GM19099 (cell line): ENCODE results near the gene PHKA2.

ENCODE experiments used
- POLR2A ChIP-seq: IDR thresholded peaks from 3 replicates; pipeline ENCODE4 v1.6.1; 2011; ENCODE audit warnings: low read depth; ENCODE audit not compliant: insufficient read length; ENCODE audit errors: extremely low read depth

The PHKA2 gene

GRCh38 chrX:18992829-18993228 lies 8.9 kb upstream of the PHKA2 start:
- TF ChIP-seq POLR2A: no peak

- TF ChIP-seq POLR2A: no peak
Observed at GRCh38 chrX:18985186-18985435, 1.2 kb upstream of the PHKA2 start.

- peak; percentile 76 for TF ChIP-seq POLR2A
Observed at GRCh38 chrX:18984381-18985185, 669 bp upstream of the PHKA2 start.

GRCh38 chrX:18981124-18981807 lies 2.6 kb downstream of the PHKA2 start:
- no peak for TF ChIP-seq POLR2A

GRCh38 chrX:18974993-18975392 lies 8.9 kb downstream of the PHKA2 start:
- no peak for TF ChIP-seq POLR2A

GRCh38 chrX:18973527-18974192 lies 10.3 kb downstream of the PHKA2 start:
- TF ChIP-seq POLR2A: no peak

GRCh38 chrX:18971506-18971905 lies 12.4 kb downstream of the PHKA2 start:
- no peak for TF ChIP-seq POLR2A

- TF ChIP-seq POLR2A: no peak
Observed at GRCh38 chrX:18970465-18970864, 13.4 kb downstream of the PHKA2 start.

- no peak for TF ChIP-seq POLR2A
Observed at GRCh38 chrX:18966624-18967023, 17.3 kb downstream of the PHKA2 start.

- no peak for TF ChIP-seq POLR2A
Observed at GRCh38 chrX:18964901-18965300, 19.0 kb downstream of the PHKA2 start.

- no peak for TF ChIP-seq POLR2A
Observed at GRCh38 chrX:18964026-18964425, 19.9 kb downstream of the PHKA2 start.

- no peak for TF ChIP-seq POLR2A
Observed at GRCh38 chrX:18962329-18962728, 21.6 kb downstream of the PHKA2 start.

GRCh38 chrX:18961686-18962085 lies 22.2 kb downstream of the PHKA2 start:
- no peak for TF ChIP-seq POLR2A

GRCh38 chrX:18956303-18957032 lies 27.4 kb downstream of the PHKA2 start:
- TF ChIP-seq POLR2A: no peak

GRCh38 chrX:18955676-18956075 lies 28.2 kb downstream of the PHKA2 start:
- TF ChIP-seq POLR2A: no peak

GRCh38 chrX:18951032-18951431 lies 32.9 kb downstream of the PHKA2 start:
- TF ChIP-seq POLR2A: no peak

GRCh38 chrX:18949944-18950301 lies 34.0 kb downstream of the PHKA2 start:
- TF ChIP-seq POLR2A: no peak
